HT1080 (cell line): ENCODE results near the gene PPT1. TPM values are rescaled to one million over a fixed set of nuclear protein-coding genes. Genes with fewer than 3 reads are reported as not detected.

Experiments used
- DNase-seq: peaks from one replicate; pipeline ENCODE4 v3.0.0-alpha.2; 2015; ENCODE audit warnings: low read depth
- polyA plus RNA-seq, 2 experiments: library from polyadenylated mRNA; depleted of rRNA; stranded (reverse); fragments of >200 nt; gene quantifications; 2 replicates each; pipeline ENCODE4 v1.2.3, GENCODE V29; 2015
- total RNA-seq: library from RNA; depleted of rRNA; stranded (reverse); fragments of >200 nt; shearing (Covaris generic); gene quantifications from 2 replicates; pipeline ENCODE4 v1.2.3, GENCODE V29; 2014; rRNA removed

PPT1 gene
- 70.5 and 89.1 TPM in 2 replicates for total RNA-seq
- polyA plus RNA-seq (2015; cell fraction: cytosol; rRNA removed) = 99.6 and 101 TPM in 2 replicates
- polyA plus RNA-seq (2015; cell fraction: nucleus; rRNA removed) = 115 and 123 TPM in 2 replicates

- DNase-seq = peak; percentile 77
These were observed at the start of gene PPT1 for GRCh38 chr1:40096977-40097782. Gene PPT1 (minus strand): TSS chr1:40097252. CDS start chr1:40097238, 14 bp downstream.

GRCh38 chr1:40143891-40144575 lies 47.0 kb upstream of the PPT1 start:
- peak; percentile 52 for DNase-seq

- no peak for DNase-seq
These were observed 45.0 kb upstream of the PPT1 start for GRCh38 chr1:40141878-40142535.

- no peak for DNase-seq
These were observed 43.3 kb upstream of the PPT1 start for GRCh38 chr1:40140211-40140973.

- no peak for DNase-seq
These were observed 36.8 kb upstream of the PPT1 start for GRCh38 chr1:40133839-40134238.

- DNase-seq = no peak
These were observed 36.2 kb upstream of the PPT1 start for GRCh38 chr1:40133312-40133665.

GRCh38 chr1:40132383-40133311 lies 35.6 kb upstream of the PPT1 start:
- DNase-seq = no peak

- DNase-seq = no peak
These were observed 33.8 kb upstream of the PPT1 start for GRCh38 chr1:40130892-40131291.

- DNase-seq = no peak
These were observed 25.8 kb upstream of the PPT1 start for GRCh38 chr1:40122855-40123254.

GRCh38 chr1:40120128-40120527 lies 23.1 kb upstream of the PPT1 start:
- DNase-seq = no peak

- DNase-seq = no peak
These were observed 17.3 kb upstream of the PPT1 start for GRCh38 chr1:40114400-40114799.

GRCh38 chr1:40110389-40110788 lies 13.3 kb upstream of the PPT1 start:
- no peak for DNase-seq

GRCh38 chr1:40107290-40107959 lies 10.4 kb upstream of the PPT1 start:
- DNase-seq = no peak

- DNase-seq = no peak
These were observed 8.0 kb upstream of the PPT1 start for GRCh38 chr1:40105028-40105427.

GRCh38 chr1:40102896-40103295 lies 5.8 kb upstream of the PPT1 start:
- no peak for DNase-seq

GRCh38 chr1:40102038-40102437 lies 5.0 kb upstream of the PPT1 start:
- no peak for DNase-seq

- DNase-seq = no peak
These were observed 441 bp downstream of the PPT1 start for GRCh38 chr1:40096646-40096976.

GRCh38 chr1:40095806-40096205 lies 1.2 kb downstream of the PPT1 start:
- no peak for DNase-seq

- no peak for DNase-seq
These were observed 2.5 kb downstream of the PPT1 start for GRCh38 chr1:40094466-40095110.
